A549 (cell line): ENCODE results near the gene MRPL36.

Source experiments
- CHD2 ChIP-seq: fragments of 150-350 bp; IDR thresholded peaks from 2 replicates; pipeline ENCODE4 v1.6.1; 2014; ENCODE audit warnings: low read length; ENCODE audit not compliant: partially characterized antibody
- CHD4 ChIP-seq: fragments of 200-600 bp; sonication (generic); IDR thresholded peaks from 2 replicates; pipeline ENCODE4 v1.6.1; 2016; ENCODE audit warnings: antibody characterized with exemption, mild to moderate bottlenecking, borderline replicate concordance
- EP300 ChIP-seq, 2 experiments: fragments of >200 bp; sonication (Bioruptor Twin); formaldehyde crosslinking; IDR thresholded peaks; 2 replicates in 1 of 2; 3 replicates in 1 of 2; pipeline ENCODE4 v1.6.1; 2016 to 2017
- KDM5A ChIP-seq: fragments of 200-600 bp; sonication (generic); IDR thresholded peaks from 2 replicates; pipeline ENCODE4 v1.6.1; 2016; ENCODE audit warnings: antibody characterized with exemption, mild to moderate bottlenecking
- NFE2L2 ChIP-seq: fragments of 150-350 bp; conservative IDR thresholded peaks from 2 replicates; pipeline ENCODE4 v1.6.1; 2014; ENCODE audit warnings: low read length
- PHF8 ChIP-seq: fragments of 200-600 bp; sonication (generic); IDR thresholded peaks from 2 replicates; pipeline ENCODE4 v1.6.1; 2016; ENCODE audit warnings: low read depth, mild to moderate bottlenecking, antibody characterized with exemption, moderate library complexity, borderline replicate concordance
- POLR2A ChIP-seq: IDR thresholded peaks from 2 replicates; pipeline ENCODE4 v1.6.1; 2012; ENCODE audit warnings: mild to moderate bottlenecking, low read length
- RAD21 ChIP-seq, 2 experiments: fragments of >200 bp in 1 of 2; sonication (Bioruptor Twin) in 1 of 2; formaldehyde crosslinking in 1 of 2; IDR thresholded peaks in 1 of 2; conservative IDR thresholded peaks in 1 of 2; 2 replicates in 1 of 2; 3 replicates in 1 of 2; pipeline ENCODE4 v1.6.1; 2012 to 2018; ENCODE audit warnings: inconsistent platforms in 1 of 2
- RNF2 ChIP-seq: fragments of 200-600 bp; sonication (generic); IDR thresholded peaks from 2 replicates; pipeline ENCODE4 v1.6.1; 2016; ENCODE audit warnings: low read depth, mild to moderate bottlenecking, antibody characterized with exemption, moderate library complexity, borderline replicate concordance
- TF ChIP-seq, protein P1 (sequence below): fragments of >200 bp; sonication (Bioruptor Twin); formaldehyde crosslinking; IDR thresholded peaks from 3 replicates; pipeline ENCODE4 v1.5.1; 2016
- TF ChIP-seq, protein P2 (sequence below): fragments of 200-600 bp; sonication (generic); IDR thresholded peaks from 2 replicates; pipeline ENCODE4 v1.6.1; 2016; ENCODE audit warnings: antibody characterized with exemption, mild to moderate bottlenecking, moderate library complexity
- TF ChIP-seq, protein P3 (sequence below): IDR thresholded peaks from 2 replicates; pipeline ENCODE4 v1.6.1; 2012

DNA sequence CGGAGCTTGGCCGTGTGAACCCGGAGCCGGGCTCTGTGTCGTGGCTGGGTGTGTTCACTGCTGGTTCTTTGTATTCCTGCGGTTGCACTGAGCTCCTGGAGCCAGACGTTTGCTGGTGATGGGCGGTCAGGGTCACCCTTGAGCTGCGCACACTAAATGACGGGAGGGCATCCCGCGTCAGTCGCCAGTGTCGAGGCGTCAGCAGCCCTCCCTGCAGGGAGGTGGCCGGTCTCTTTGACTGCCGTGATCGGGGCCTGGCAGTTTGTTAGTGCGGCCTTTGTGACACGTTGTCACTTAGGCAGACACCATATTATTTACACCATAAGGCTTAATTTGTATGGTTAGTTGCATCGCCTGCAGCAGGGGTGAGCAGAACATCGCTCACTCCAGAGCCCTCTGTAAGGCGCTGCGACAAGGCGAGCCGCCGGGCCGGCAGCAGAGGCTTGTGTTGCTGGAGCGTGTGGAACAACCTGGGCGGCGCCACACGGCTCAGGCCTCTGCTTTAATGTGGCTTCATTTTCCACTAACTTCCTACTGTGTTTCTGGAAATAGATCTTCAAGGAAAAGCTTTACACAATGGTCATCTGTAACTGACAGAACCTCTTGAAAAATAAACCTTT, 9.9 kb upstream of the MRPL36 start:
- TF ChIP-seq PHF8 (no peak), EP300 (IDR thresholded peaks at IDR 0.05) (no peak), KDM5A (no peak), POLR2A (no peak), CHD2 (no peak), CHD4 (no peak), NFE2L2 (no peak), RAD21 (conservative IDR thresholded peaks at IDR 0.05 in 1 of 2, IDR thresholded peaks at IDR 0.05 in 1 of 2) (no peak), RNF2 (no peak)
- TF ChIP-seq, protein P1, sequence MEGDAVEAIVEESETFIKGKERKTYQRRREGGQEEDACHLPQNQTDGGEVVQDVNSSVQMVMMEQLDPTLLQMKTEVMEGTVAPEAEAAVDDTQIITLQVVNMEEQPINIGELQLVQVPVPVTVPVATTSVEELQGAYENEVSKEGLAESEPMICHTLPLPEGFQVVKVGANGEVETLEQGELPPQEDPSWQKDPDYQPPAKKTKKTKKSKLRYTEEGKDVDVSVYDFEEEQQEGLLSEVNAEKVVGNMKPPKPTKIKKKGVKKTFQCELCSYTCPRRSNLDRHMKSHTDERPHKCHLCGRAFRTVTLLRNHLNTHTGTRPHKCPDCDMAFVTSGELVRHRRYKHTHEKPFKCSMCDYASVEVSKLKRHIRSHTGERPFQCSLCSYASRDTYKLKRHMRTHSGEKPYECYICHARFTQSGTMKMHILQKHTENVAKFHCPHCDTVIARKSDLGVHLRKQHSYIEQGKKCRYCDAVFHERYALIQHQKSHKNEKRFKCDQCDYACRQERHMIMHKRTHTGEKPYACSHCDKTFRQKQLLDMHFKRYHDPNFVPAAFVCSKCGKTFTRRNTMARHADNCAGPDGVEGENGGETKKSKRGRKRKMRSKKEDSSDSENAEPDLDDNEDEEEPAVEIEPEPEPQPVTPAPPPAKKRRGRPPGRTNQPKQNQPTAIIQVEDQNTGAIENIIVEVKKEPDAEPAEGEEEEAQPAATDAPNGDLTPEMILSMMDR, result no peak
- TF ChIP-seq, protein P2, sequence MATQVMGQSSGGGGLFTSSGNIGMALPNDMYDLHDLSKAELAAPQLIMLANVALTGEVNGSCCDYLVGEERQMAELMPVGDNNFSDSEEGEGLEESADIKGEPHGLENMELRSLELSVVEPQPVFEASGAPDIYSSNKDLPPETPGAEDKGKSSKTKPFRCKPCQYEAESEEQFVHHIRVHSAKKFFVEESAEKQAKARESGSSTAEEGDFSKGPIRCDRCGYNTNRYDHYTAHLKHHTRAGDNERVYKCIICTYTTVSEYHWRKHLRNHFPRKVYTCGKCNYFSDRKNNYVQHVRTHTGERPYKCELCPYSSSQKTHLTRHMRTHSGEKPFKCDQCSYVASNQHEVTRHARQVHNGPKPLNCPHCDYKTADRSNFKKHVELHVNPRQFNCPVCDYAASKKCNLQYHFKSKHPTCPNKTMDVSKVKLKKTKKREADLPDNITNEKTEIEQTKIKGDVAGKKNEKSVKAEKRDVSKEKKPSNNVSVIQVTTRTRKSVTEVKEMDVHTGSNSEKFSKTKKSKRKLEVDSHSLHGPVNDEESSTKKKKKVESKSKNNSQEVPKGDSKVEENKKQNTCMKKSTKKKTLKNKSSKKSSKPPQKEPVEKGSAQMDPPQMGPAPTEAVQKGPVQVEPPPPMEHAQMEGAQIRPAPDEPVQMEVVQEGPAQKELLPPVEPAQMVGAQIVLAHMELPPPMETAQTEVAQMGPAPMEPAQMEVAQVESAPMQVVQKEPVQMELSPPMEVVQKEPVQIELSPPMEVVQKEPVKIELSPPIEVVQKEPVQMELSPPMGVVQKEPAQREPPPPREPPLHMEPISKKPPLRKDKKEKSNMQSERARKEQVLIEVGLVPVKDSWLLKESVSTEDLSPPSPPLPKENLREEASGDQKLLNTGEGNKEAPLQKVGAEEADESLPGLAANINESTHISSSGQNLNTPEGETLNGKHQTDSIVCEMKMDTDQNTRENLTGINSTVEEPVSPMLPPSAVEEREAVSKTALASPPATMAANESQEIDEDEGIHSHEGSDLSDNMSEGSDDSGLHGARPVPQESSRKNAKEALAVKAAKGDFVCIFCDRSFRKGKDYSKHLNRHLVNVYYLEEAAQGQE, result no peak
- TF ChIP-seq, protein P3, sequence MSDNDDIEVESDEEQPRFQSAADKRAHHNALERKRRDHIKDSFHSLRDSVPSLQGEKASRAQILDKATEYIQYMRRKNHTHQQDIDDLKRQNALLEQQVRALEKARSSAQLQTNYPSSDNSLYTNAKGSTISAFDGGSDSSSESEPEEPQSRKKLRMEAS, result no peak
